GM21515 (cell line): ENCODE results near the gene TPK1.
"Not testable (repeated sequence)": the region's sequence is repeated elsewhere in the genome, so short reads cannot be mapped to it uniquely, and the experiment has no call there.

Source experiments
- ATAC-seq: cut with Tn5 transposase; IDR thresholded peaks from one replicate; pipeline ENCODE4 v1.9.1; 2021; ENCODE audit not compliant: unreplicated experiment

Gene TPK1

GRCh38 chr7:144729226-144729625 lies 106.6 kb downstream of the TPK1 start:
- no peak for ATAC-seq

GRCh38 chr7:144728551-144728950 lies 107.3 kb downstream of the TPK1 start:
- ATAC-seq = no peak

GRCh38 chr7:144726840-144727239 lies 109.0 kb downstream of the TPK1 start:
- ATAC-seq = not testable (repeated sequence)

- ATAC-seq = peak; percentile 96
These were observed 110.8 kb downstream of the TPK1 start for GRCh38 chr7:144725070-144725469.

GRCh38 chr7:144723301-144723700 lies 112.6 kb downstream of the TPK1 start:
- ATAC-seq = no peak

- no peak for ATAC-seq
These were observed 115.1 kb downstream of the TPK1 start for GRCh38 chr7:144720710-144721109.

GRCh38 chr7:144720149-144720548 lies 115.7 kb downstream of the TPK1 start:
- no peak for ATAC-seq

- ATAC-seq = no peak
These were observed 118.1 kb downstream of the TPK1 start for GRCh38 chr7:144717720-144718119.

- ATAC-seq = no peak
These were observed 122.0 kb downstream of the TPK1 start for GRCh38 chr7:144713850-144714249.

GRCh38 chr7:144710791-144711190 lies 125.1 kb downstream of the TPK1 start:
- no peak for ATAC-seq

- no peak for ATAC-seq
These were observed 126.8 kb downstream of the TPK1 start for GRCh38 chr7:144709066-144709465.

- ATAC-seq = no peak
These were observed 144.6 kb downstream of the TPK1 start for GRCh38 chr7:144691240-144691639.

- no peak for ATAC-seq
These were observed 153.1 kb downstream of the TPK1 start for GRCh38 chr7:144682581-144683280.

GRCh38 chr7:144676492-144676891 lies 159.4 kb downstream of the TPK1 start:
- no peak for ATAC-seq

GRCh38 chr7:144674550-144674949 lies 161.3 kb downstream of the TPK1 start:
- no peak for ATAC-seq

GRCh38 chr7:144672869-144673268 lies 163.0 kb downstream of the TPK1 start:
- ATAC-seq = no peak

GRCh38 chr7:144671429-144671828 lies 164.4 kb downstream of the TPK1 start:
- ATAC-seq = no peak

- no peak for ATAC-seq
These were observed 165.6 kb downstream of the TPK1 start for GRCh38 chr7:144670218-144670617.

GRCh38 chr7:144668503-144668902 lies 167.3 kb downstream of the TPK1 start:
- ATAC-seq = no peak

- ATAC-seq = no peak
These were observed 170.0 kb downstream of the TPK1 start for GRCh38 chr7:144665689-144666381.

- ATAC-seq = no peak
These were observed 176.6 kb downstream of the TPK1 start for GRCh38 chr7:144659211-144659610.

- ATAC-seq = peak; percentile 57
These were observed 178.8 kb downstream of the TPK1 start for GRCh38 chr7:144656965-144657517.
